SK-N-SH treated with all-trans-retinoic acid at 6 μM for 48 hours (cell line): ENCODE results near the gene ABHD10.

Experiments used
- ATAC-seq: fragments of 200-7000 bp; cut with Tn5 transposase; 3 replicates; pipeline ENCODE4 v1.9.1; 2020; ENCODE audit warnings: mild to moderate bottlenecking, moderate library complexity
- ARNTL ChIP-seq: fragments of 450-650 bp; formaldehyde crosslinking; IDR thresholded peaks from 2 replicates; pipeline ENCODE4 v1.5.0; 2020; ENCODE audit warnings: low read depth, mild to moderate bottlenecking, moderate library complexity, borderline replicate concordance
- BACH2 ChIP-seq: fragments of 250-450 bp; sonication (Bioruptor Pico); IDR thresholded peaks from 2 replicates; pipeline ENCODE4 v1.9.0; 2021; ENCODE audit warnings: mild to moderate bottlenecking, borderline replicate concordance
- CSDC2 ChIP-seq: fragments of 250-450 bp; sonication (Bioruptor Pico); IDR thresholded peaks from 2 replicates; pipeline ENCODE4 v1.5.0; 2020; ENCODE audit warnings: mild to moderate bottlenecking, moderate library complexity
- ESRRG ChIP-seq: fragments of 250-450 bp; sonication (Bioruptor Pico); IDR thresholded peaks from 2 replicates; pipeline ENCODE4 v1.6.1; 2021; ENCODE audit warnings: mild to moderate bottlenecking
- GLIS3 ChIP-seq: fragments of 250-450 bp; sonication (Bioruptor Pico); IDR thresholded peaks from 2 replicates; pipeline ENCODE4 v1.5.0; 2020; ENCODE audit warnings: mild to moderate bottlenecking, moderate library complexity
- ISL1 ChIP-seq: fragments of 250-450 bp; sonication (Bioruptor Pico); IDR thresholded peaks from 2 replicates; pipeline ENCODE4 v2.1.2; 2022; ENCODE audit warnings: mild to moderate bottlenecking, moderate library complexity
- OSR1 ChIP-seq: fragments of 250-450 bp; sonication (Bioruptor Pico); IDR thresholded peaks from 2 replicates; pipeline ENCODE4 v1.8.0; 2022; ENCODE audit warnings: moderate library complexity, mild to moderate bottlenecking, inconsistent platforms
- PPARA ChIP-seq: fragments of 250-450 bp; sonication (Bioruptor Pico); IDR thresholded peaks from 2 replicates; pipeline ENCODE4 v1.5.0; 2020; ENCODE audit warnings: mild to moderate bottlenecking, borderline replicate concordance
- RARB ChIP-seq: fragments of 250-450 bp; sonication (Bioruptor Pico); IDR thresholded peaks from 2 replicates; pipeline ENCODE4 v1.8.0; 2021; ENCODE audit warnings: mild to moderate bottlenecking, moderate library complexity
- SNAI2 ChIP-seq: fragments of 250-450 bp; sonication (Bioruptor Pico); IDR thresholded peaks from 2 replicates; pipeline ENCODE4 v1.5.0; 2020; ENCODE audit warnings: mild to moderate bottlenecking, moderate library complexity
- TCF4 ChIP-seq: fragments of 250-450 bp; sonication (Bioruptor Pico); IDR thresholded peaks from 2 replicates; pipeline ENCODE4 v1.8.0; 2021; ENCODE audit warnings: mild to moderate bottlenecking, moderate library complexity, borderline replicate concordance
- TOX ChIP-seq: fragments of 250-450 bp; sonication (Bioruptor Pico); IDR thresholded peaks from 2 replicates; pipeline ENCODE4 v1.8.0; 2021; ENCODE audit warnings: mild to moderate bottlenecking, moderate library complexity, borderline replicate concordance
- ZC3H10 ChIP-seq: fragments of 250-450 bp; sonication (Bioruptor Pico); IDR thresholded peaks from 2 replicates; pipeline ENCODE4 v1.5.1; 2021; ENCODE audit warnings: mild to moderate bottlenecking, moderate library complexity
- ZFP3 ChIP-seq: fragments of 250-450 bp; sonication (Bioruptor Pico); IDR thresholded peaks from 2 replicates; pipeline ENCODE4 v1.5.0; 2020; ENCODE audit warnings: mild to moderate bottlenecking, moderate library complexity
- ZFP30 ChIP-seq: fragments of 450-650 bp; formaldehyde crosslinking; IDR thresholded peaks from 2 replicates; pipeline ENCODE4 v1.5.0; 2022; ENCODE audit warnings: mild to moderate bottlenecking, moderate library complexity
- ZNF565 ChIP-seq: fragments of 450-650 bp; formaldehyde crosslinking; conservative IDR thresholded peaks from 2 replicates; pipeline ENCODE4 v1.5.0; 2020; ENCODE audit warnings: low read depth, mild to moderate bottlenecking, moderate library complexity
- ZNF70 ChIP-seq: fragments of 450-650 bp; formaldehyde crosslinking; IDR thresholded peaks from 2 replicates; pipeline ENCODE4 v1.5.0; 2020; ENCODE audit warnings: mild to moderate bottlenecking, moderate library complexity
- ZNF8 ChIP-seq: fragments of 450-650 bp; formaldehyde crosslinking; IDR thresholded peaks from 2 replicates; pipeline ENCODE4 v1.5.0; 2020; ENCODE audit warnings: mild to moderate bottlenecking, moderate library complexity
- TF ChIP-seq, protein P1 (sequence below): fragments of 250-450 bp; sonication (Bioruptor Pico); IDR thresholded peaks from 2 replicates; pipeline ENCODE4 v1.8.0; 2020; ENCODE audit warnings: mild to moderate bottlenecking, moderate library complexity, borderline replicate concordance
- TF ChIP-seq, protein P2 (sequence below): fragments of 250-450 bp; sonication (Bioruptor Pico); IDR thresholded peaks from 2 replicates; pipeline ENCODE4 v1.5.1; 2020; ENCODE audit warnings: low read depth, mild to moderate bottlenecking, moderate library complexity
- TF ChIP-seq, protein P3 (sequence below): fragments of 250-450 bp; sonication (Bioruptor Pico); IDR thresholded peaks from 2 replicates; pipeline ENCODE4 v1.8.0; 2021; ENCODE audit warnings: low read depth, mild to moderate bottlenecking, moderate library complexity, borderline replicate concordance
- TF ChIP-seq, protein P4 (sequence below): fragments of 250-450 bp; sonication (Bioruptor Pico); IDR thresholded peaks from 2 replicates; pipeline ENCODE4 v1.5.1; 2021; ENCODE audit warnings: mild to moderate bottlenecking, moderate library complexity
- TF ChIP-seq, protein P5 (sequence below): fragments of 250-450 bp; sonication (Bioruptor Pico); IDR thresholded peaks from 2 replicates; pipeline ENCODE4 v1.5.0; 2020; ENCODE audit warnings: mild to moderate bottlenecking, moderate library complexity

The ABHD10 gene

DNA sequence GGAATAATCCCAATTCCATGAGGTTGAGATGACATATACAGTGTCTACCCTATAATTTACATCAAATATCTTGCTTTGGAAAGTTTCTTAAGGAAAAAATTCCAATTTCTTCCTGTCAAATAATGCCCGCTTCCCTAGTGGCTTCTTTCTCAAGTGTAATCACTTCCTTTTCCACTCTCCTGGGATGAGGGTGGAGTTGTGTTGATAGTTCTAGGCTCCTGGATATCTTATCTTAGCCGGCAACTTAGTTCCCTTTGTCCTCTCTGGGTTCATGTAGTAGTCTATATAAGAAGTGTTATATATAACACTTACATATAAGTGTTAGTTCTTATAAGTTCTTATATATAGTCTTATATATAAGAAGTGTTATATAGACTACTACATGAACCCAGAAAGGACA lies 30.8 kb downstream of the ABHD10 start:
- no peak for TF ChIP-seq GLIS3 (CRISPR knock-in tag)
- no peak for TF ChIP-seq ISL1 (CRISPR knock-in tag)
- TF ChIP-seq, protein P1, sequence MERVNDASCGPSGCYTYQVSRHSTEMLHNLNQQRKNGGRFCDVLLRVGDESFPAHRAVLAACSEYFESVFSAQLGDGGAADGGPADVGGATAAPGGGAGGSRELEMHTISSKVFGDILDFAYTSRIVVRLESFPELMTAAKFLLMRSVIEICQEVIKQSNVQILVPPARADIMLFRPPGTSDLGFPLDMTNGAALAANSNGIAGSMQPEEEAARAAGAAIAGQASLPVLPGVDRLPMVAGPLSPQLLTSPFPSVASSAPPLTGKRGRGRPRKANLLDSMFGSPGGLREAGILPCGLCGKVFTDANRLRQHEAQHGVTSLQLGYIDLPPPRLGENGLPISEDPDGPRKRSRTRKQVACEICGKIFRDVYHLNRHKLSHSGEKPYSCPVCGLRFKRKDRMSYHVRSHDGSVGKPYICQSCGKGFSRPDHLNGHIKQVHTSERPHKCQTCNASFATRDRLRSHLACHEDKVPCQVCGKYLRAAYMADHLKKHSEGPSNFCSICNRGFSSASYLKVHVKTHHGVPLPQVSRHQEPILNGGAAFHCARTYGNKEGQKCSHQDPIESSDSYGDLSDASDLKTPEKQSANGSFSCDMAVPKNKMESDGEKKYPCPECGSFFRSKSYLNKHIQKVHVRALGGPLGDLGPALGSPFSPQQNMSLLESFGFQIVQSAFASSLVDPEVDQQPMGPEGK (CRISPR knock-in tag): no peak
- TF ChIP-seq SNAI2: no peak
- no peak for TF ChIP-seq BACH2 (CRISPR knock-in tag)
- no peak for TF ChIP-seq ZFP30 (CRISPR knock-in tag)
- TF ChIP-seq PPARA (CRISPR knock-in tag): no peak
- TF ChIP-seq TCF4: no peak
- no peak for TF ChIP-seq RARB (CRISPR knock-in tag)
- TF ChIP-seq ZNF8 (CRISPR knock-in tag): no peak
- TF ChIP-seq, protein P2, sequence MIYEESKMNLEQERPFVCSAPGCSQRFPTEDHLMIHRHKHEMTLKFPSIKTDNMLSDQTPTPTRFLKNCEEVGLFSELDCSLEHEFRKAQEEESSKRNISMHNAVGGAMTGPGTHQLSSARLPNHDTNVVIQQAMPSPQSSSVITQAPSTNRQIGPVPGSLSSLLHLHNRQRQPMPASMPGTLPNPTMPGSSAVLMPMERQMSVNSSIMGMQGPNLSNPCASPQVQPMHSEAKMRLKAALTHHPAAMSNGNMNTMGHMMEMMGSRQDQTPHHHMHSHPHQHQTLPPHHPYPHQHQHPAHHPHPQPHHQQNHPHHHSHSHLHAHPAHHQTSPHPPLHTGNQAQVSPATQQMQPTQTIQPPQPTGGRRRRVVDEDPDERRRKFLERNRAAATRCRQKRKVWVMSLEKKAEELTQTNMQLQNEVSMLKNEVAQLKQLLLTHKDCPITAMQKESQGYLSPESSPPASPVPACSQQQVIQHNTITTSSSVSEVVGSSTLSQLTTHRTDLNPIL: no peak
- no peak for TF ChIP-seq CSDC2
- TF ChIP-seq ZNF565 (CRISPR knock-in tag): no peak
- TF ChIP-seq, protein P3, sequence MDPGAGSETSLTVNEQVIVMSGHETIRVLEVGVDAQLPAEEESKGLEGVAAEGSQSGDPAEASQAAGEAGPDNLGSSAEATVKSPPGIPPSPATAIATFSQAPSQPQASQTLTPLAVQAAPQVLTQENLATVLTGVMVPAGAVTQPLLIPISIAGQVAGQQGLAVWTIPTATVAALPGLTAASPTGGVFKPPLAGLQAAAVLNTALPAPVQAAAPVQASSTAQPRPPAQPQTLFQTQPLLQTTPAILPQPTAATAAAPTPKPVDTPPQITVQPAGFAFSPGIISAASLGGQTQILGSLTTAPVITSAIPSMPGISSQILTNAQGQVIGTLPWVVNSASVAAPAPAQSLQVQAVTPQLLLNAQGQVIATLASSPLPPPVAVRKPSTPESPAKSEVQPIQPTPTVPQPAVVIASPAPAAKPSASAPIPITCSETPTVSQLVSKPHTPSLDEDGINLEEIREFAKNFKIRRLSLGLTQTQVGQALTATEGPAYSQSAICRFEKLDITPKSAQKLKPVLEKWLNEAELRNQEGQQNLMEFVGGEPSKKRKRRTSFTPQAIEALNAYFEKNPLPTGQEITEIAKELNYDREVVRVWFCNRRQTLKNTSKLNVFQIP: no peak
- no peak for TF ChIP-seq ZFP3 (CRISPR knock-in tag)
- TF ChIP-seq ZC3H10 (CRISPR knock-in tag): no peak
- ATAC-seq: no peak

DNA sequence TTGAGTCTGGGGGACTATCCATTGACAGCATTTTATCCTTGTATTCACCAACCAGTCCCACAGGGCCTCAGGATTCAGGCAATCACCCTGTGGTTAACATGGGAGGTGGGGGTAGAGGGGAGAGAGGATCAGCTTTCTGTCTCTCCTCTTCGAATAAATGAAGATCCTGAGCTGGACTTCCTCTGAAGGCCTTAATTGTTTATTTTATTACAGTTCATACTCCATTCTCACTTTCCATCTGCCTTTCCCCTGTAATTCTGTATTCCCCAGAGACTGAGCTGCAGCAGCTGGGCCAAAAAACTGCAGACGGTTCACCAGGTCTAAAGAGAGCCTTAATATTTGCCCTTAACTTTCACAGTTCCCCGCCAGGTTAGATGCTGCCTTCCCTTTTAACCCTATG lies 31.8 kb downstream of the ABHD10 start:
- no peak for ATAC-seq
- no peak for TF ChIP-seq TOX (CRISPR knock-in tag)
- TF ChIP-seq BACH2 (CRISPR knock-in tag): no peak
- TF ChIP-seq, protein P1 (CRISPR knock-in tag): no peak
- TF ChIP-seq RARB (CRISPR knock-in tag): no peak
- TF ChIP-seq GLIS3 (CRISPR knock-in tag): no peak
- no peak for TF ChIP-seq ESRRG (CRISPR knock-in tag)
- TF ChIP-seq SNAI2: no peak
- TF ChIP-seq OSR1 (CRISPR knock-in tag): no peak
- no peak for TF ChIP-seq ZNF70
- TF ChIP-seq, protein P2: no peak
- TF ChIP-seq PPARA (CRISPR knock-in tag): no peak
- TF ChIP-seq, protein P4, sequence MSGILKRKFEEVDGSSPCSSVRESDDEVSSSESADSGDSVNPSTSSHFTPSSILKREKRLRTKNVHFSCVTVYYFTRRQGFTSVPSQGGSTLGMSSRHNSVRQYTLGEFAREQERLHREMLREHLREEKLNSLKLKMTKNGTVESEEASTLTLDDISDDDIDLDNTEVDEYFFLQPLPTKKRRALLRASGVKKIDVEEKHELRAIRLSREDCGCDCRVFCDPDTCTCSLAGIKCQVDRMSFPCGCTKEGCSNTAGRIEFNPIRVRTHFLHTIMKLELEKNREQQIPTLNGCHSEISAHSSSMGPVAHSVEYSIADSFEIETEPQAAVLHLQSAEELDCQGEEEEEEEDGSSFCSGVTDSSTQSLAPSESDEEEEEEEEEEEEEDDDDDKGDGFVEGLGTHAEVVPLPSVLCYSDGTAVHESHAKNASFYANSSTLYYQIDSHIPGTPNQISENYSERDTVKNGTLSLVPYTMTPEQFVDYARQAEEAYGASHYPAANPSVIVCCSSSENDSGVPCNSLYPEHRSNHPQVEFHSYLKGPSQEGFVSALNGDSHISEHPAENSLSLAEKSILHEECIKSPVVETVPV (CRISPR knock-in tag): no peak
- TF ChIP-seq ZNF8 (CRISPR knock-in tag): no peak
- TF ChIP-seq, protein P5, sequence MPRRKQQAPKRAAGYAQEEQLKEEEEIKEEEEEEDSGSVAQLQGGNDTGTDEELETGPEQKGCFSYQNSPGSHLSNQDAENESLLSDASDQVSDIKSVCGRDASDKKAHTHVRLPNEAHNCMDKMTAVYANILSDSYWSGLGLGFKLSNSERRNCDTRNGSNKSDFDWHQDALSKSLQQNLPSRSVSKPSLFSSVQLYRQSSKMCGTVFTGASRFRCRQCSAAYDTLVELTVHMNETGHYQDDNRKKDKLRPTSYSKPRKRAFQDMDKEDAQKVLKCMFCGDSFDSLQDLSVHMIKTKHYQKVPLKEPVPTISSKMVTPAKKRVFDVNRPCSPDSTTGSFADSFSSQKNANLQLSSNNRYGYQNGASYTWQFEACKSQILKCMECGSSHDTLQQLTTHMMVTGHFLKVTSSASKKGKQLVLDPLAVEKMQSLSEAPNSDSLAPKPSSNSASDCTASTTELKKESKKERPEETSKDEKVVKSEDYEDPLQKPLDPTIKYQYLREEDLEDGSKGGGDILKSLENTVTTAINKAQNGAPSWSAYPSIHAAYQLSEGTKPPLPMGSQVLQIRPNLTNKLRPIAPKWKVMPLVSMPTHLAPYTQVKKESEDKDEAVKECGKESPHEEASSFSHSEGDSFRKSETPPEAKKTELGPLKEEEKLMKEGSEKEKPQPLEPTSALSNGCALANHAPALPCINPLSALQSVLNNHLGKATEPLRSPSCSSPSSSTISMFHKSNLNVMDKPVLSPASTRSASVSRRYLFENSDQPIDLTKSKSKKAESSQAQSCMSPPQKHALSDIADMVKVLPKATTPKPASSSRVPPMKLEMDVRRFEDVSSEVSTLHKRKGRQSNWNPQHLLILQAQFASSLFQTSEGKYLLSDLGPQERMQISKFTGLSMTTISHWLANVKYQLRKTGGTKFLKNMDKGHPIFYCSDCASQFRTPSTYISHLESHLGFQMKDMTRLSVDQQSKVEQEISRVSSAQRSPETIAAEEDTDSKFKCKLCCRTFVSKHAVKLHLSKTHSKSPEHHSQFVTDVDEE (CRISPR knock-in tag): no peak
- TF ChIP-seq ARNTL (CRISPR knock-in tag): no peak
- no peak for TF ChIP-seq CSDC2
- TF ChIP-seq, protein P3: no peak
- TF ChIP-seq ISL1 (CRISPR knock-in tag): no peak
- no peak for TF ChIP-seq ZFP30 (CRISPR knock-in tag)
